Activated T-cell treated with anti-CD3 and anti-CD28 coated beads, Interleukin-2, amount 50 U/mL, for 48 hours (primary cell): Measurements from ENCODE around the gene ARHGAP22.

Source experiments
- DNase-seq, 2 experiments: peaks; one replicate each; pipeline ENCODE4 v3.0.0-alpha.2; 2020

ARHGAP22 gene

DNA sequence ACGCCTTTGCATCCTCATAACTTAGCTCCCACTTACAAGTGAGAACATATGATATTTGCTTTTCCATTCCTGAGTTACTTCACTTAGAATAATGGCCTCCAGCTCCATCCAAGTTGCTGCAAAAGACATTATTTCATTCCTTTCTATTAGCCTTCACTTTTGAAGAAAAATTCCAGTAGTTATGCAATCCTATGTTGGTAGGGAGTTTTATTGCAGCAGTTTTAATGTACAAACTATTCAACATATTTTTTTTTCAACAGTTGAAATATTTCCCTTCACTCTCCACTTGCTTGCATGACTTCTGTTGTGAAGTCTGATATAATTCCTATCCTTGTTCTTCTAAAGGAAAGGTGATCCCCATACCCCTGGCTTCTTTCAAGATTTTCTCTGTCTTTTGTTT is 27.3 kb upstream of the ARHGAP22 start:
- DNase-seq, result no peak

- DNase-seq, result no peak
Measured at GRCh38 chr10:48627984-48628609, 23.2 kb upstream of the ARHGAP22 start.

GRCh38 chr10:48626986-48627731 is 22.3 kb upstream of the ARHGAP22 start:
- no peak for DNase-seq

GRCh38 chr10:48626447-48626846 is 21.6 kb upstream of the ARHGAP22 start:
- DNase-seq, result no peak

DNA sequence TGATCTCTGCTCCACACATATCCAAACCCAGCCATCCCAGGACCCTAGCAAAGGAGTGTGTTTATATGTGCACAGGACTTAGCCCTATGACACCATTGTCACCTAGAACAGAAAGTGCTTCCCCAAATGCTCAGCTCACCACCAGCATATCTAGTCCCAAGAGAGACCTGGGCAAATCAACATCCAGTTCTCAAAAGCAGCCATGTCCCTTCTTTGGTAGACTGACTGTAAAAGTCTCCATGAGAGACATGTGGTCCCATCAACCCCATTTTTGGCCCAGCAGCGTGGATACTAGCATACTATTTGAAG is 20.9 kb upstream of the ARHGAP22 start:
- DNase-seq, result no peak

DNA sequence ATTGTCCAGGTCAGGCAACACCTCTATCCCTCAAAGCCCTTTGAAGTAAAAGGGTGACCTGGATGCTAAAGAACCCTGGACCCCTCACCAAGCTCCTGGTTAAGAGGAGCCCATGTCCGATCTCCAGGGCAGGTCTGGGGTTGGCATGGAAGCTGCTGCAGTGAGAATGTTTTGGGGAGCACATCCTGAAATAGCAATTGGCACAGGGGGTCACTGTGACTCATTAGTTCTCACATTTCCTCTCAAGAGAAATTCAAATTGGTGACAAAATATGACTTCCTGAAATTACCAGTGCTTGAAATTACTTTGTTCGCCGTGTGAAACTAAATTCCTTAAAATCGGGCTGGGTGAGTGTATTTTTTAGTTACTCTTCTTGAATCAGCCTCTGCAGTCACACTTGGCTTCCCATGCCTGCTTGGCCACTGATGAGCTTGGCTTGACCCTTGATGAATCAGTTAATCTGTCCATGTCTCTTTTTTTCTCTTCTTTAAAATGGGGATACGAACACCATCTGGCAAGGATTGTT is 18.8 kb upstream of the ARHGAP22 start:
- DNase-seq, result no peak

DNA sequence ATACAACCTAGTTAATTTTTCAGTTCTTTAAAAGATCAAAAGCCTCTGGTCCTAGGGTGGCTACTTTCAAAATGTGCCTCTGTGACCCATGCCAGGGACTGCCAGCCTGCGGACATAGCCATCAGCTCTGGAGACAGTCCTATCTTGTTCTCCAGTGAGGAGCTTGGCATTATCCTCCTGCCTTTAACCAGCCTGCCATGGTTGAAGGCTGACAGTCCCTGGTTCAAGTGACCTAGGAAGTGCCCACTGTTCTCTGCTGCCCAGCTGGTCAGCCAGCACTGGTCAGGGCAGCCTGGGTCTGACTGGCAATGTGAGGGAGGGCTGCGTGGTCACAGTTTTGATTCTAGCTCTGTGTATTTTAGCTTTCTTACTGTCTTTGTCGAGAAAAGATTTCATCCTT is 18.1 kb upstream of the ARHGAP22 start:
- no peak for DNase-seq

- no peak for DNase-seq
Measured at GRCh38 chr10:48620719-48621118, 15.8 kb upstream of the ARHGAP22 start.

GRCh38 chr10:48616436-48616835 is 11.6 kb upstream of the ARHGAP22 start:
- no peak for DNase-seq

DNA sequence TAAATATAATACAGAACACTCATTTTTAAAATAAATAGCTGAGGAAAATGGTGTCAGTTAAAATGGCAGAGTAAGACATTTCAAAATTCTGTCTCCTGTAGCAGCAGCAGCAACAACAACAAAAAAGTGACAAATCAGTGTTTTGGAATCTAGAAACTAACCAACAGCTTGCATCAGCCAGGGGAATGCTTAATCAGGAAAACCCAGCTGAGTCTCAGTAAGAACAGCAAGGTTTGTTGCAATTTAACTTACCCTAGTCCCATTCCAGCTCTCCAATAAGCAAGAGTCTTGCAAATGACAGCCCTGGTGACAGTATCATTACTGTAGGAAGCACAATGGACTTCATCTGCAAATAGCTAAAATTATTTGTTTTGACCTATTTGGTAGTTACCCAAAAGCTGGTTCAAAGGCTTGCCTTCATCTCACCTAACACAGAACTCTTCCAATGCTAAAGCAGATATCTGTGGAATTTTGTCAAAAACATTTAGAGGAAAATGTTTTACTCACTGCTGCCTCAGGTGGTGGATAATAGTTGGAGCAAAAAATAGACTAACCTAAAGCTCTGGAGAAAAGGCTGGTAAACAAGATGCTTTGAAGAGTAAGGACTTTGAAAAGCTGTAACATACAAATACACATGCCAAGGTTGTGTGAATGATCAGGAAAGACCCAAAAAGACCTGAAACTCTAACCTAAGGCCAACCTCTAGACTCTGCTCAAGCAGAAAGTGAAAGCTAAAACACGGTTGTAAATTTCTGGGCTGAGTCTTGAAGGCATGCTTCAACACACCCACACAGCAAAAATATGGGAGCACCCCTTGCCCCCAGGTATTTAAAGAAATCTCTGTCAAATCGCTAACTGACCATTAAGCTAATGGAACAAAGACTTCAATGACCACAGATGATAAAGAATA is 9.9 kb upstream of the ARHGAP22 start:
- DNase-seq, result no peak

GRCh38 chr10:48613016-48613415 is 8.1 kb upstream of the ARHGAP22 start:
- no peak for DNase-seq

- DNase-seq, result no peak
Measured at GRCh38 chr10:48612236-48612943, 7.5 kb upstream of the ARHGAP22 start.

- no peak for DNase-seq
Measured at GRCh38 chr10:48611133-48611532, 6.3 kb upstream of the ARHGAP22 start.

- no peak for DNase-seq
Measured at GRCh38 chr10:48610585-48611093, 5.8 kb upstream of the ARHGAP22 start.

DNA sequence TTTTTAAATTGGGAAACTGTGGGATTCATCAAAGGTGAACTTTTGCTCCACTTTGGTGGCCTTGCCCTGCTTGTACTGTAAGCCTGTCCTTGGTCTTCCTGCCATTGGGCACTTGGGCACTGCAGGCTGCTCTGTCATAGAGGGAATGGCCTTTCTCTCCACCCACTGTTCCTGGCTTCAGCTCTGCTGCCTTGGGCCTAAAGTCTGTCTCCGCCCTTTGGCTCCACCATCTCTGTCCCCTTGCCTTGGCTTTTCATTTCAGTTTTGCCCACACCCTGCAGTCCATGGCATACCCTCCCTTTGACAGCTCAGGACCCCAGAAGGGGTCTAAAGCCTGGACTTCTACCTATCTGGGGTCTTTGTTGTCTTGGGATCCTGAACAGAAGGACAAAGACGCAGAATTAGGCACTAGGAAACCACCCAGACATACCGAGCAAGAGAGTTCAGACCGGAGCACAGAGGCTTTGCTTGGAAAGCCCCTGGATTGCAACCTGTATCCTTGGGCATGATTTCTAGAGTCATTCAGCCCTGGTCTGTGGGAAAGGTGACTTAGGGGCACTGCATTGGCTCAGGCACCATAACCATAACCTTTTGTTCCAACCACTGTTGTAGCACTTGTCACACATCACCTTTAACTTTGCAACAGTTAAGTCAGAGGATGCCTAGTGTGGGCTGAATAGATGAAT is 5.2 kb upstream of the ARHGAP22 start:
- DNase-seq, result no peak

- DNase-seq, result no peak
Measured at GRCh38 chr10:48609441-48609840, 4.6 kb upstream of the ARHGAP22 start.

DNA sequence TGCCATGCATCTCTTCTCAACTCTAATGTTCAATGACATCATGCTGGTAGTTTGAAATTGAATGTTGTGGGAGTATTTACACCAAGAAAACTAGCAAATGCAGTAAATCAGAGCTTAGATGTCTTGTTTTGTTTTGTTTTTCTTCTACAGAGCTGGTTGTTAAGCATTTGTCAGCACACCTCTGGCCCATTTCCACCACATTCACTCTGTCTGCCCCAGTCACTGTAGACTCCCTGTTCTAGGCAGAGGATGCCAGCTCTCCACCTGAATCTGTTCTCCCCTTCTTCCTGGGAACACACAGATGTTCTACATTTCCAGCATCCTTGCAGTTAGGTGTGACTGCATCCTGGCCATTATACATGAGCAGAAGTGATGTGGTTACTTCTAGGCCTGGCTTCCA is 4.1 kb upstream of the ARHGAP22 start:
- DNase-seq, result no peak

DNA sequence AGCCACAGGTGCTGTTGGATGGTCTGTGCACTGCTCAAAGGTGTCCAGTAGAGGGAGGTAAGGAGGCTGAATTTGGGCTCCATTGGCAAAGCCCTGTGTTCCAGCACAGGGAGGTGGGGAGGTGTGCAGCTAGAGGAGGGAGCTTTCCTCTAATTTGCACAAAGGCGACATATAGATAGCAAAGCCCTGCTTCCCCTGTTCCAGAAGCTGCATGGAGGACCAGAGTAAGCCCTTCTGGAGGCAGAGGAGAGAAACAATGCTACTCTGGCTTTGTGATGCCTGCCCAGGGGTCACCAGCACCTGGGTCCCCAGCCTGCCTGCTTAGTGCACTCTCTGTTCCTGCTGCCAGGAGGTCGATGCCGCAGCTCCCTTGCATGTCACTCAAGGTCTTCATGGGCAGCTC is 3.4 kb upstream of the ARHGAP22 start:
- peak; percentile 50 to 58 for DNase-seq

GRCh38 chr10:48607356-48608278 is 2.7 kb upstream of the ARHGAP22 start:
- no peak for DNase-seq

GRCh38 chr10:48606530-48607355 is 1.9 kb upstream of the ARHGAP22 start:
- DNase-seq, result no peak
